Activated T-cell treated with anti-CD3 and anti-CD28 coated beads, Interleukin-2, amount 50 U/mL, for 1 hour (primary cell): Measurements from ENCODE around the gene FNTB.

ENCODE experiments used
- DNase-seq: peaks from one replicate; pipeline ENCODE4 v3.0.0-alpha.2; 2020

The FNTB gene

DNA sequence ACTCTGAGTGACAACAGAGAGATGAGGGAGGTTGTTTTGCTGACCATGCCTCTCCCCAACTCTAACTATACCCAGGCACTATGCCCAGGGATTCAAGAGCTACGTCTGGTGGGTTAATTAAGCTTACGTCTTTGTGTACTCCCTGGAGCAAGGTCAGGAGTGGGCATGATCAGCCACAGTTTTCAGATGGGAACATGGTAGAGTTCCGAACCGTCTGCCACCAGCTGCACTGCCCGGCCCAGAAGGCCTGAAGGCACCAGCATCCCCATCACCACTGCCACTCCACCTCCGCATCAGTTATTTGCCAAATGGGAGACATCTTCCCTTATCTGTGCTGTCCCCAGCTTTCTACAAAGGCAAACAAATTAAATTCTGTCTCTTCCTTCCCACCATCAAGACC is 33.0 kb upstream of the FNTB start:
- no peak for DNase-seq

DNA sequence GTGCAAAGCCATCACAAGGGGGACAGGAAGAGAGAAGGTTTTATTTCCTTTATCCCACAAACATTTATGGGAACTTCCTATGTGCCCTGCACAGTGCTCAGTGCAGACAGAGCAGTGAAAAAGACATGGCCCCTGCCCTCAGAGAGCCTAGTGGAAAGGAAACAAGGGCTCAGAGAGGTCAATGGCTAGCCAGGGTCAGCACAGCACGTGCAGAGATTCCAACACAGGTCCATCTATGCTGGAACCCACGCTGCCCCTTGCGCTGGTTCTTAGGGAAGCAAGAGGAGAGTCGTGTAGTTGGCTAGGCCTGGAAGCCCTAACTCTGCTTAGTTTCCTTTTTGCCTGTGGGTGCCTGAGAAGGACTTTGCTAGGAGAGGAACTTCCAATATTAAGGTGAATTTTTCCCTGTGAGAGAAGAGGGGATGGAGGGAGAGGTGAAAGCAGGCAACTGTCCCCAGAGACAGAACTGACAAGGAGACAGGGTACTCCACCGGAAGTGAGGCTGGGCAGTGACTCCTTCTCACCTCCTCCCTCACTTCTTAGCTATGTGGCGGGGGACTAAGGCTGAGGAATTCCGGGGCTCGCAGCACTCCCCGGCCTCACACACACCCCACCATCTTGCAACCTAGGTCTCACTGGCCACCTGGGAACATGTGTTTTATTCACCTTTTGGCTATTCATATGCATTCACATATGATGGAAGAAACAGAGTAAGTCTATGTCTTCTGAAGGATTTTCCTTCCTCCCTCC is 32.0 kb upstream of the FNTB start:
- no peak for DNase-seq

DNA sequence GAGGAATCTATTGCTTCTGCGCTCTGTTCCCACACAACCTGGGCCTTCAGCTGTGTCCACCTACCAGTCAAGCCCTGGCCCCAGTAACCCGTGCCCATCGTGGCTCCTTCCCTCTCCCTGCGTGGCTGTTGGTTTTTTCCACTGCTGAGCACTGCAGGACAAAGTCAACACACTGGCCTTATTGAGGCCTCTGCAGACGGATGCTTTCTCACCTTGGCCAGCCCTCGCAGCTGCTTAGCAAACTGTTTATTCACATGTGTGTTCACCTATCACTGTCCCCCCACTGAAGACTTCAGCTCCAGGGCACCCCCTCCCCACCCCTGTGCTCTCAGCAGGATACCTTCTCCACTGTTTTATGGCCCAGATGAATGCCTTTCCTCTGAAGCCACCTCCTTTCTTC is 31.4 kb upstream of the FNTB start:
- no peak for DNase-seq

DNA sequence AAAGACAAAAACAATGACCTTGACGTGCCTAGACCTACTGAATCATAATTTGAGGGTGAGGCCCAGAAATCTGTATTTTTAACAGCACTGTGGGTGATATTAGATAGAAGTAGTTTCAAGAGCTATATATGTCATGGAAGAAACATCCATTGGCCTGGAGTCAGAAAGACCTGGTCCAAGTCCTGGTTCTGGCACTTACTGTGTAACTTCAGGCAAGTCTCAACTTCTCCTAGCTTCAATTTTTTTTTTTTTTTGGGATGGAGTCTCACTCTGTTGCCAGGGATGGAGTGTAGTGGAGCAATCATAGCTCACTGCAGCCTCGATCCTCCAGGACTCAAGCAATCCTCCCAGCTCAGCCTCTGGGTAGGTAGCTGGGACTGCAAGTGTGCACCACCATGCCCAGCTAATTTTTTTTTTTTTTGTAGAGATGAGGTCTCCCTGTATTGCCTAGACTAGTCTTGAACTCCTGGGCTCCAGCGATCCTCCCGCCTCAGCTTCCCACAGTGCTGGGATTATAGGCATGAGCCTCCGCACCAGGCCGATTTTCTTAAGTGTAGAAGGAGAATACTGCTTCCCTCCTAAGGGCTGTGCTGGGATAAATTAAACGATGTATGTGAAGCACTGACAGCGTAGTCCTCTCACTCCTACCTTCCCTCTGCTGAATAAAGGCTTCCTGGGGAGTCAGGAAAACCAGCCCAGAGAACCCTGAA is 29.8 kb upstream of the FNTB start:
- no peak for DNase-seq

DNA sequence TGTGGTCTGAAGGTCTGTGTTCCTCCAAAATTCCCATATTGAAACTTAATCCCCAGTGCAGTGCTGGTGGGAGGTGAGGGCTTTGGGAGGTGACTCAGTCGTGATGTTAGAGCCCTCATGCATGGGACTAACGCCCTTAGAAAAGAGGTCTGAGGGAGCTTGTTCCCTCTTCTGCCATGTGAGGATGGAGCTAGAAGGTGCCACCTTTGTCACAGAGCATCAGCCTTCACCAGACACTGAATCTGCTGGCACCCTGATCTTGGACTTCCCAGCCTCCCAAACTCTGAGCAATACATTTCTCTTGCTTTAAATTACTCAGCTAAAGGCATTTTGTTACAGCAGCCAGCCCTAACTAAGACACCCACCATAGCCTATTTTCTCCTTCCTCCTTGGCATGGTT is 28.5 kb upstream of the FNTB start:
- DNase-seq = no peak

DNA sequence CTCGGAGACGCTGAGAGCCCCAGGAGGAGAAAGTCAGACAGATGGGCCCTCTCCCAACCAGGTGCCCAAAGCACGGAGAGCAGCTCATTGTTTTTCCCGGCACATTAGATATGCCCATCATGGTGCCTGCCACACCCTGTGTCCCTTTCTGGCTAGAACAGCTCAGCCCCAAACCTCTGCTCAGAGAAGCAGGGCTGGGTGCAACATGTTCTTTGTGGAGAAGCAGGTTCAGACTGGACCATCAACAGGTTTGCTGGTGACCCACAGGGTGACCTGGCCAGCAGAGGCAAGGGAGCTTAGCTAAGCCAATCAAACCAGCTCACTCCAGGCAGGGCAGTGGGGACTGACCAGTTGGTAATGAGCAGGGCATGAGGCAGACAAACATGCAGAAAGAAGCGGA is 28.0 kb upstream of the FNTB start:
- DNase-seq = no peak

DNA sequence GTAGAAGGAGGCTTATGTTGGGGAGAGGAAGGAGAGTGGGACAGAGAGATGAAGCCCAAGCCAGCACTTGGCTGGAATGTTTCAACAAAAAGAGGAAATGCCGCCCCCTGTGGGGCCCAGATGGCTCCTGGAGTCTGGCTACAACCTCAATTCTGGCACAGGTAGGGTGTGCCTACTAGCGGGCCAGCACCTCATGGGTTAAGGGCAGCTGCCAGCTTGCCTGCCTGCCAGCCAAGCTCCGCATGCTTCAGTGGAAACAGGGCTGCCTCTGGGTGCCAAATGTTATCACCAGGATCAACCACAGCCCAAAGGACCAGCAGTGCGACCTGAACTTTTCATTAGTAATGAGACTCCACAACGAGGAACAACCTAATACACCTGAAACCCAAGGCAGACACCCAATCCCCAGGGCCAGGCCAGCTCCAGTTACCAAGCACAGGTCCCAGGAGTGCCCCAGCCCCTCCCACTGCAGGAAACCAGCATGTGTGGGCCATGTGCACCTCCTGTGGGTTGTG is 25.9 kb upstream of the FNTB start:
- no peak for DNase-seq

DNA sequence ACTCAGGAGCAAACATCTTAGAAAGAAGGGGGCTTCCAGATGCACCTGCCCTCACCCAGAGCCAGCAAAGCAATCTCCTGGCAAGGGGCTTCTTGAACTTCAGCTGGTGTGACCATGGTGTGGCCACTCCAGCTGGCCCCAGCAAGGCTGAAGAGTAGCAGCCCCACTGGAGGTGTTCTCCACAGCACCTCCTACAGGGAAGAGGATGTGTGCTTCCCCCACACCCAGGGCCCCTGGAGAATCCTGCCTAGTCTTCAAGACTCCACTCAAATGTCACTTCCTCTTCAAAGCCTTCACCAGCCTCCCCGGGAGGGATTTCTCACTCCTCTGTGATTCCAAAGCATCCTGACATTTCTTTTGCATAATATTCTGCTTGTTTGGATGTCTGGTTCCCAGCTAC is 23.1 kb upstream of the FNTB start:
- no peak for DNase-seq

DNA sequence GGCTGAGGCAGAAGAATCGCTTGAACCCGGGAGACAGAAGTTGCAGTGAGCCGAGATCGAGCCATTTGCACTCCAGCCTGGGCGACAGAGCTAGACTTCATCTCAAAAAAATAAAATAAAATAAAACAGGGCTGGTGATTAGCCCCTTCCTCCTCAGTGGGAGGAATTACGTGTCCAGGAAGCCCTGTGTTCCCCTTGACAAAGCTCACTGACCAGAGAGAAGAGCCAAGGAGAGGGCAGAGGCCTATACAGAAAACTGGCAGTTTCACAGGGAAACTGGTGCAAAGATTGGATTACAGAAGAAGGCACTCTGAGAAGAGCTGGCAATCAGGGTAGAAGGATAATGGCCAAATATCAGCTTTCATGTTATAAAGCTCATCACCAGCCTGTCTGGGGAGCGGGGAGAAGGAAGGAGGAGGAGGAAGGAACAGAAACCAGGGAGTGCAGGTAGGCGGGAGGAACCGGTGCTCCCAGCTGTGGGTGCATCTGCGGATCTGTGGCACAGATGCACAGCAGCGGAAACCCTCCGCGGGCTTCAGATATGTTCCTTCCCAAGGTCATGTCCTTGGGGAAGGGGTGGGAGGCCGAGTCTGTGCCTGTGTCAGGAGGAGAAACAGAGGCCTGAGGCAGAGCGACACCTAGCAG is 21.2 kb upstream of the FNTB start:
- no peak for DNase-seq

DNA sequence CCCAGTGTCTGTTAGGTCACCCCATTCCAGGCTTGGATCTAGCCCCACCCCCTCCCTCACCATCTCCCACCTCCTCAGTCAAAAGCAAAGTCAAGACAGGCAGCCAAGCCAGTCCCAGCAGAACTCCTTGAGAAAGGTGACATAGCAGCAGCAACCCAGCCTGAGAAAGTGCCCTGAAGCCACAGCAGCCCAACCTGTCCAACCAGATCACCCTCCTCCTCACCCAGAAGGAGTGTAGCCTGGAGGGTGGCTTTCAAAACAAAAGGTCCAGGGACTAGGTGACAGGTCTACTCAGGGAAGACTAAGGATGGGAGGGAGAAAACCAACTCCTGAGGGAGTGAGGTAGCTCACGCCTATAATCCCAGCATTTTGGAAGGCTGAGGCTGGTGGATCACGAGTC is 19.7 kb upstream of the FNTB start:
- DNase-seq = no peak

DNA sequence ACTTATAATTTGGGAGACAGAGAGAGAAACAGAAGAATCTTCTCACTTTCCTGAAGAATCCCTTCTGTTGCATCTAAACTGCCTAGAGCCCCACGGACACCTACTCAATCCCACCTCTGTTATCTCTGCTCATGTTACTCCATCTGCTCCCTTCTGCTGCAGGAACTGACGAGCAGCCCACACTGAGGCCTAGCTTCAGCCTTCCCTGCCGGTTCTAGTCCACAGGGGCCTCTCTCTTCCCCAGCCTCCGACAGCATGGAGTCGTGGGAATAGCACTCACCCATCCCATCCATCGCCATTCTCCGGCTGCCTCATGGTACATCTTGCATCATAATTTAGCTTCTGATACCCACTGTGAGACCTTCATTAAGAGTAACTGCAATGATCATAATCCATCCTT is 18.5 kb upstream of the FNTB start:
- DNase-seq = no peak

DNA sequence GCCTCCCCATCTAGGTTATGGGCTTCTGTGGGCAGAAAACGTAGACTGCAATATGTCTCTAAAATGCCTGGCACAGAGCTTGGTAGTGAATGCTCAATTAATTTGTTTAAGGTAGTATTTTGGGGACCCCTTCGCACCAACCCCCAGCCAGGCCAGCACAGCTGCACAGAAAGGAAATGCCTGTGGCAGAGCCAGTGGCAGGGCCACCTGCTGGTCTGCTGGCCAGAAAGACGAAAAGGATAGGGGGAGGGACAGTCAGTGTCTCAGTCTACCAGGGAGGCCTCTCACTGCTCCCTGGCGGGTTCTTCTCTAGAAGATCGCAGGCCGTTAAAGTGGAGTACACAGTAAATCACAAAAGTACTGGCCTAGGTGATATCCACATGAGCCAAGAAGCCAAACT is 18.0 kb upstream of the FNTB start:
- no peak for DNase-seq

DNA sequence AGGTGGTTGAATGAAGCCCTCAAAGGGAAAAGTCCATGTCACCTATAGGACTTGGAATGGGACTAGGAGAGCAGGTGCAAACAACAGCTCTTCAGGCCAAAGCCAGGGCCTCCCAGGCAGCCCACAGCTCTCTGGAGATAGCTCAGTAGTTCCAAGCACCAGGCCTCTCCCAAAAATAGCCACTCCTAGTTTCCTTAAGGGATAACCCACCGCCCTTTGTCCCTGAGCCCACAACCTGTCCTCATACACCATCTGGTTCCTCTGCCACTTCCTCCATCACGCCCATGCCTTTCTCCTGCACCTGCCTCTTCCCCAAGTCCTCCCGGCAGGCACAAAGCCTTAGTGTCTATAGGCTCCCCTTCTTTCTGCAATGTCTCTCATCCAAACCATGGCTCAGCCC is 16.7 kb upstream of the FNTB start:
- no peak for DNase-seq

DNA sequence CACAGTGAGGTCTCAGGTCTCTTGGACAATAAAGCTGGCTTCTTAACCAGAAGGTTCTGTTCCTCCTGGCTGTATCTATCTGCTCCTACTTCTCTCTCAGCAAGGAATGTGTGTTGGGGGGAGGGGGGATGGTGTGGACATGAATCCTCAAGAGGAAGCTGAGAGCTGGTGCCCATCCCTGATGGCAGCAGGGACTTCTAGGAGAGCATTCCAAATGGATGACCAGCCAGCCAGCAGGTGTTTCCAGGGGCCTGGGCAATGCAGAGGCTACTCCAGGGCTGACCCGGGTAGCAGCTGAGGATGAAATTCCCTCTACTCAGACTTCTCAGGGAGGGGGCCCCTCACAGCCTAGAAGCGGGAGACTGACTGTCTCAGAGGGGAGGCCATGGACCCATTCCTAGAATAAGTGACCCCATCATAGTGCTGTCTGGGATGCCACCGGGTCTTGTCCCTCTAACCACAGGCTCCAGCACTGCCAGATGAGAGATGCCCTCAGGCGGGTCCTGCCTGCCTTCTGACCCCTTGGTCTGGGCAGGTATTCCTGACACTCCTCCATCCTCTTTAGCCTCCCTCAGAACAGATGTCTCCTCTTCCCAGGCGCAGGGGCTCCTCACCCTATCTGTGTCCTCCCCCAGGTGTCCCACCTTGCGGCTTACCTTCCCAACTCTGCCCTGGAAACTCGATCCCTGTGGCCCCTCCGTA is 15.8 kb upstream of the FNTB start:
- DNase-seq = no peak

DNA sequence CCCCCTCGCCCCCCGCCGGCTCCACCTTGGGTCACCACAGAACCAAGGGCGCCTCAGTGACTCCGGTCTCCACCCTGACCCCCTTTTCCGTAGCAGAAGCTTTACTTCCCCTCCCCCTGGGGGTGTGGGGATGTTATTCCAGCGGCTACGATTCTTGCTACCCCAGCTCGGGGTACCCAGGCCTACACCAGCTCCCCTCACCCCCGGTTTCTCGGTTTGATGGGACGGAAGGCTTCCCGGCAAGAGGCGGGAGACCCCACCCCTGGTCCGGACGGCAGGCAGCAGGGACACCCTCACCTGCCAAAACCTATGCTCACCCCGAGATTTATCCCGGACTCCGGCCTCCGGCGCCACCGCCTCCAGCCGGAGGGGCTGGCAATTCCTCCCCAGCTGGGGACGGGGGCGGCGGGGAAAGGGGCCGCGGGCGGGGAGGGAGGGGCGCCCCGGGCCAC is 15.2 kb upstream of the FNTB start:
- no peak for DNase-seq

DNA sequence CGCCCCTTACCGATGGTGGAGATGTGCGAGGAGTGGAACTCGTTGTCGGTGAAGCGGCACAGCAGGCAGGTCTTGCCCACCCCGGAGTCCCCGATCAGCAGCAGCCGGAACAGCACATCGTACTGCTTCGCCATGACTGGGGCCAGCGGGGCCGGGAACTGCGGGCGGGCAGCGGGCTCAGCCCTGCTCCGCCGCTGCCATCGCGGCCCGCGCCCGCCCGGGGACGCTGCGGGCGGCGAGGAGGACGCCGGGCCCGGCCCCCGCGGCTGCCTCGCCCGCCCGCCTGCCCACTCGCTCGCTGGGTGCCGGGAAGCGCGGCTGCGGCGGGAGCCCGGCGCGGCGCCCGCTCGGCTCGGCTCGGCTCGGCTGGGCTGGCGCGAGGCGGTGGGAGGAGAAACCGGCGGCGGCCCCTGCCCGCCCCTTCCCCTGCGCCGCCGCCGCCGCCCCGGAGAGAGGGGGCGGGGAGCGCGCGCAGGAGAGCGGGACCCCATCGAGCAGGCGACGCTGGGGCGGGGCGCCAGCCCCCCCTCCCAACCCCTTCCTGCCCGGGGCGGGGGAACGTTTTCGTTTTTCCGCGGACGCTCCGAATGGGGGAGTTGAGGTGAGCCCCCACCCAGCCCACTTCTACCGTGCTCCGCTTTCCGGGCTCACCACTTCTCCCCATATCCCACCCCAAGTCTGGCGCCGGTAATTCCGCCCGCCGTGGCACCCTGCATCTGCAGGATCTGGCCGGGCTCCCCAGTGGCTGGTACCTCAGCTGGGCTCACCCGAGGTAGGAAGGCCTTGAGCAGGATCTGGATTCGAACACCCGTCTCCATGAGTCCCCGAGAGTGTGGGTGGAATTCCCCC is 14.5 kb upstream of the FNTB start, which contains the start of gene RAB15:
Gene RAB15, minus strand, starts transcription at position 394 of the 849 bp plus-strand sequence. Its CDS starts 260 bp downstream, at position 134.
- DNase-seq = peak; percentile 59

DNA sequence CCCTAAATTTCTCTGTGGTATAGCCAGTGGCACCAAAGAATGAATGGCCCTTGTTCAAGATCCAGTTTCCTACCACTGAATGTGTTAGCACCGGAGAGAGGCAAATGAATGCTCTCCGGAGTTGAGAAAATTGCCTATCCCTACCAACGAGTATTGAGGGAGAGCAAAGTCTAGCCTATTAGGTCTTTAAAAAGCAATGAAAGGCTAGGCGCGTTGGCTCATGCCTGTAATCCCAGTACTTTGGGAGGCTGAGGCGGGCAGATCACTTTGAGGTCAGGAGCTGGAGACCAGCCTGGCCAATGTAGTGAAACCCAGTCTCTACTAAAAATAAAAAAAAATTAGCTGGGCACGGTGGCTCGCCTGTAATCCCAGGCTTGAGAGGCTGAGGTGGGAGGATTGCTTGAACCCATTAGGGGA is 13.7 kb upstream of the FNTB start:
- no peak for DNase-seq

DNA sequence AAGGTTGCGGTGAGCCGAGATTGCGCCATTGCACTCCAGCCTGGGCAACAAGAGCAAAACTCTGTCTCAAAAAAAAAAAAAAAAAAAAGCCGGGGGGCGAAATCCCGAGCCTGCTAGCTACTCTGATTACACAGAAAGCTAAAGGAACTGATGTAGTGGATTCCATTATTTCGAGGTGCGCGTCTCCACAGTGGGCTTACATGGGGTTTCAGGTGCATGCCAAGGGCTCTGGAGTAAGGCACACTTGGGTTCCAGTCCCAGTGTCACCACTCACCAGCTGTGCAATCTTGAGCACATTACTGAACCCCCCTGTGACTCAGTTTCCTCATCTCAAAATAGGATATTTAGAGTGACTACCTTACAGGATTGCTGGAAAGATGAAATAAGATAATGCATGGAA is 12.9 kb upstream of the FNTB start:
- no peak for DNase-seq

DNA sequence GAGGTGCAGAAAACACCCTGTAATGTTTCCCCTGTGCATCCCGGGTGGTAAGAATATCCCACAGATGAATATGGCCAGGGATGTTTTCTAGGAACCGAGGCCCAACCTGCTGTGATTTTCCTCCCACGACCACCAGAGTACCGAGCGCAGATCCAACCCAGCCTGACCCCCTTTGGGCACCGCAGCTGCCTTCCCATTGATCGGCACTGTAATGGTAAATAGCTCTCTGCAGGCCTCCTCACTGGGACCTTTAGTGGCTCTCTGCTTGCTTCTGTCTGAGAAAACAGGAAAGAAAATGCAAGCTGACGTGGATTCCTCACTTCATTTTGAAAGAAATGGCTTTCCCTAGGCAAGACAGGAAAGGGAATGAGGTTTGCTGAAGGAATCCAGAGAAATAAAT is 12.1 kb upstream of the FNTB start:
- DNase-seq = no peak

DNA sequence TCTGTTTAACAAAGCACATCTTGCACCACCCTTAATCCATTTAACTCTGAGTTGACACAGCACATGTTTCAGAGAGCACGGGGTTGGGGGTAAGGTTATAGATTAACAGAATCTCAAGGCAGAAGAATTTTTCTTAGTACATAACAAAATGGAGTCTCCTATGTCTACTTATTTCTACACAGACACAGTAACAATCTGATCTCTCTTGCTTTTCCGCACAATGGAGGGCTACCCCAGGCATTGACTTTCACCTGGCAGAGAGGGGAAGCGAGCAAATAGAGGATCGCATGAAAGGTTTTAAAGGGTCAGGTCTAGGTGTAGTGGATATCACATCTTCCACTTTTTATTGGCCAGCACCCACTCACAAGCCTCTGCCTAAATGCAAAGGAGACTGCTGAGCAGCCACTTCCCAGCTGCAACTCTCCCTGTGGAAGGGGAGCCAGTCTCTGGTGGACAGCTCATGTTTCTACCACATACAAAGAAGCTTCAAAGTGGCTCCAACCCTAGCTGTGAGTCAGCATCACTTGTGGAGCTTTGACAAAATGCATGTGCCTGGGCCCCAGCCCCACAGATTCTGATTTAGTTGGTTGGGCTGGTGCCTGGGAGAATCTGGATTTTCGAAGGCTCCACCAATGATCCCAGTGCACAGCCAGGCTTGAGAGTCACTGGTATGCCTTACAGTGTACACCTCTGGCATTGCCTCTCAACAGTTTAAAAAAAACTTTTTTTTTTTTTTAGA is 7.2 kb upstream of the FNTB start:
- no peak for DNase-seq
